GM19452 (cell line): Measurements from ENCODE around the gene KRTAP10-1.
"Not testable (repeated sequence)": the region's sequence is repeated elsewhere in the genome, so short reads cannot be mapped to it uniquely, and the experiment has no call there.

Experiments
- ATAC-seq: cut with Tn5 transposase; IDR thresholded peaks from one replicate; pipeline ENCODE4 v1.9.1; 2021; ENCODE audit not compliant: unreplicated experiment

Gene KRTAP10-1, protein sequence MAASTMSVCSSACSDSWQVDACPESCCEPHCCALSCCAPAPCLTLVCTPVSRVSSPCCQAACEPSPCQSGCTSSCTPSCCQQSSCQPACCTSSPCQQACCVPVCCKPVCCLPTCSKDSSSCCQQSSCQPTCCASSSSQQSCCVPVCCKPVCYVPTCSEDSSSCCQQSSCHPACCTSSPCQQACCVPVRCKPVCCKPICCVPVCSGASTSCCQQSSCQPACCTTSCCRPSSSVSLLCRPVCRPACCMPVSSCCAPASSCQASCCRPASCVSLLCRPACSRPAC

DNA sequence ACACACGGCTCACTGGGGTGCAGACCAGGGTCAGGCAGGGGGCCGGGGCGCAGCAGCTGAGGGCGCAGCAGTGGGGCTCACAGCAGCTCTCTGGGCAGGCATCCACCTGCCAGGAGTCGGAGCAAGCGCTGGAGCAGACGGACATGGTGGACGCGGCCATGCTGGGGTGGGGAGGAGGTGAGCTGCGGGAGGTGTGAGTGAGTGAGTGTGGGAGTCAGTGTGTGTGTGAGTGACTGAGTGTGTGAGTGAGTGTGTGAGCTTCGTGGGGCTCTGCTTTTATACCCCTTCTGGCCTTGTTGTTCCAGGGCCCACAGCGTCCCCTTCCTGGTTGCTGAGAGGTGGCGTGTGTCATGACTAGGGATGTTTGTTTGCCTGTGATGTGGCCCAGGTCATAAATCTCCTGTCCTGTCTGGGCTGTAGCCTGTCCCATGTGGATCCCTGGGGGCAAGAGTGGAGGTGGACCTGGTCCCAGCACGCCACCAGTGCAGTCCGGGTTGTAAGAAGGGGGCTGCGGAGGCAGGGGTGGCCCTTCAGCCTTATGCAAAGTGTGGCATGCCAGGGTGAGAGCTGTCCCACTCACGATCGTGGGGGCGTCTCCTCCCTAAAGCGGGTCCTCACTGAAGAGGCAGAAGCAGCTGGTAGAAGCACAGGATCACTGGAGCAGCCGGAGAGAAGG is at the start of gene KRTAP10-1:
Gene KRTAP10-1, minus strand, starts transcription at position 205 of the 676 bp plus-strand sequence. Its CDS starts 45 bp downstream, at position 160.
- ATAC-seq: no peak

DNA sequence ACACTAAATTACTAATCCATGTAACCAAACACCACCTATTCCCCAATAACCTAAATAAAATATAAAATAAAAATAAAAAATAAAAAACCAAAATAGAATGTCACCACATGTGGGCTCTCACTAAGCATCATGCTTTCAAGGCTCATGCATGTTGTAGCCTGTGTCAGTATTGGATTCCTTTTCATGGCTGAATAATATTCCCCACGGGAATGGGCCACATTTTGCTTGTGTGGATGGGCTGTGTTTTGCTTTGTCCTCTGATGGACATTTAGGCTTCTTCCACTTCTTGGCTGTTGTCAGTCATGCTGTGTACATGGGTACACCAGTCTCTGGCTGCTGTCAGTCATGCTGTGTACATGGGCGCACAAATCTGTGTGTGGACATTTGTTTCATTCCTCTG is 49.1 kb upstream of the KRTAP10-1 start:
- no peak for ATAC-seq

DNA sequence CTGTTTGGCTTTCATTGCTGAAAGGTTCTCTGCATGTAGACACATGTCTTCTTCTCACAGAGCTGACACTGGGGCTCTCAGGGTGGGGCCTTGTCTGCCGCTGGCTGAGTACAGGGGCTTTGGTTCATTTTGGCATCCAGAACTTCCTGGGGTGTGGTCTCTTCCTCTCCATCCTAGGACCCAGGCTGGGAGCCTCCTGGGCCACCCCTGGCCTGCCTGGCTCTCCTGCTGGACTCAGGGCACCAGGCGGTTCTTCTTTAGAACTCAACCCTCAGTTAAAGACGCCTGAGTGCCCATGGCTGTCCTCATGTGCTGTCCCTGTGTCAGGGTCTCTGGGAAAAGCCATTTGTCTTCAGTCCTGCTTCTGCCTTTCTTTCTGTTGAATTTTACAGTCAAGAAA is 45.9 kb upstream of the KRTAP10-1 start:
- ATAC-seq: no peak

DNA sequence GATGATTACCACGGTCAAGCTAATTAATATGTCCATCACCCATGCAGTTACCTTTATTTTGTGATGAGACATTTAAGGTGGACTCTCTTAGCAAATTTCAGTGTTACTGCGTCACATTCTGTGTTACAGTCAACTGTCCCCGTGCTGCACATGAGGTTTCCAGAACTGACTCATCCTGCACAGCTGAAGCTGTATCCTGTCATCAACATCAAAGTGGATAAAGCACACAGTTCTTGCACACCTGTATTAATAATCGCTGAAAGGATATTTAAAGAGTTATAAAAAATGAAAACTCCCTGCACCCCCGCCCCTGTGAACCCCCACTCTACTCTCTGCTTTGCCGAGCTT is 43.8 kb upstream of the KRTAP10-1 start:
- ATAC-seq: no peak

DNA sequence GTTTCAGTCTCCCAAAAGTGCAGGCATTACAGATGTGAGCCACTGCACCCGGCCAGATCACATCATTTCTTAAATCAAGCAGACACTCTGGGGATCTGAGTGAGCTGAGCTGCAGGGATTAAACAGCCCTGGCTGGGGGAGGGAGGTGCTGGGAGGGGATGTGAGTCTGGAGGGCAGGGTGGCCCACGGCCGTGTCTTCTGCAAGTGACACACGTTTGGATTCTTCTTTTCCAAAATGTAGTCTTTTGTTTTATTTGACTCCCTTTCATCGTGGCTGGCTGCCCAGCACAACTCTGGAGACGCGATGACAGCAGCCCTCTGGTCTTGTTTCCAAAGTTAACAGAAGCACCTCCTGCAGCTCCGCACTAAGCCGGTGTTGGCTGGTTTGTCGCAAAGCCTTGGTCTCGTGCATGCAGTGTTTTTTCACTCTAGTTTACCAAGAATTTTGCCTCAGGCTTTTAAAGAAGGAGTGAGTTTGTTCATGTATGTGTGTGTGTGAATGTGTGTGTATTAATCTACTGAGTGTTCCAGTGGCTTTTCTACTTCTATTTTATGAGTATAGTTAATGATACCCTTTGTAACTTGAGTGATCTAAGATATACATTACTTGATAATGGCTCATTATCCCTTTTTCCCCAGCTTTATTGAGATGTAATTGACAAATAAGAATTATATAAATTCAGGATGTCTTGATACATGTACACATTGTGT is 43.2 kb upstream of the KRTAP10-1 start:
- ATAC-seq: no peak

DNA sequence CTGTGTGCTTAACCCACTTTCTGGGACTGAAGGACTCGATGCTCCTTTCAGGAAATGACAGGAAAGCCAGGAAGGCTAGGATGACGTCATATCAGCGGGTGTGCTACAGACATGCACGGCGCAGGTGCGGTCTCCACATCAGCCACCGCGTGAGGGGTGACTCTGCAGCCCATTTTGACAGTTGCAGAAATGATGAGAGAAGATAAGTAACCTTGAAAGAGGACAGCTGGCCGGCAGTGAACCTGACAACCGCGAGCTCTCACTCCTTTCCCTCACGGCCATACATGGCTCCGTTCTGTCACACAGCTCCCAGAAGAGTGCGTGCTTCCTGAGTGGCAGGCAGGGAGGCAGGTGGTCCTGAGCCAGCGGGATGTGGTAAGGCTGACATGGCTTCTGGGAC is 42.1 kb upstream of the KRTAP10-1 start:
- ATAC-seq: no peak

DNA sequence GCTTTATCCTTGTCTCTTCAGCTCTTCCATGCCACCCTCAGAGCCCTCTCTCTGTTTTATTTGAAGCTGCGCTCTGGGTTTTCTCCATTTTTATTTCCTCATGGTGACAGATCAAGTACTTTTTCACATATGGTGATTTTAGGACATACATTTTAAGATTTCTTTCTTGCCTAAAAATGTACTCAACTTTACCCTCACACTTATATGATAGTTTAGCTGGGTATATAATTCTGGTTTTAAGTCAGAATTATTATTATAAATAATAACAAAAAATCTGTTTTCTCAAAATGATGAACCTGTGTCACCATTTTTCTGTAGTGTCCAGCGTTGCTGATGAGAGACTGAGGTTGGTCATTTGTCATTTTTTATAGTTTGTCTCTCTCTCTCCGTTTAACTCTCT is 41.2 kb upstream of the KRTAP10-1 start:
- no peak for ATAC-seq

DNA sequence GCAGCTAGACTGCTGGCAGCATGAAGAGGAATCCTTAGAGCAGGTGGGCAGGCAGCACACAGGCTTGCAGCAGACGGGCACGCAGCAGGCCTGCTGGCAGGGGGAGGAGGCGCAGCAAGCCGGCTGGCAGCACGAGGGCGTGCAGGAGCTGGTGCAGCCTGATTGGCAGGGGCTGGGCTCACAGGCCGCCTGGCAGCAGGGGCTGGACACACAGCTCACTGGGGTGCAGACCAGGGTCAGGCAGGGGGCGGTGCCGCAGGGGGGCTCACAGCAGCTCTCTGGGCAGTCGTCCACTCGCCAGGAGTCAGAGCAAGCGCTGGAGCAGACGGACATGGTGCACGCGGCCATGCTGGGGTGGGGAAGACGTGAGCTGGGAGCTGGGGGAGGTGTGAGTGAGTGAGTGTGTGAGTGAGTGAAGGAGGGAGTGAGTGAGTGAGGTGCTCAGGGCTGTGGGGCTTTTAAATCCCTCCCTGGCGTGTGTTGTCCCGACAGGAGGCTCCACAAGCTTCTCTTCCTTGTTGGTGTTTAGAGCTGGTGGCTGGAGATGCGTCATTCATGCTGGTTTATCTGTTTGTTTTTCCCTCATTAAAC is 40.3 kb upstream of the KRTAP10-1 start, which contains the start of gene KRTAP10-5:
Gene KRTAP10-5, minus strand, starts transcription at position 374 of the 591 bp plus-strand sequence. Its CDS starts 26 bp downstream, at position 348.
- not testable (repeated sequence) for ATAC-seq

DNA sequence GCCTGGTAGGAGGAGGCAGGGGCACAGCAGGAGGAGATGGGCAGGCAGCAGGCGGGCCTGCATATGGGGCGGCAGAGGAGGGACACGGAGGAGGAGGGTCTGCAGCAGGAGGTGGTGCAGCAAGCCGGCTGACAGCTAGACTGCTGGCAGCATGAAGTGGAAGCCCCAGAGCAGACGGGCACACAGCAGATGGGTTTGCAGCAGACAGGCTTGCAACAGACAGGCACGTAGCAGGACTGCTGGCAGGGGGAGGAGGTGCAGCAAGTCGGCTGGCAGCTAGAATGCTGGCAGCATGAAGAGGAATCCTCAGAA is 39.8 kb upstream of the KRTAP10-1 start:
- no peak for ATAC-seq

DNA sequence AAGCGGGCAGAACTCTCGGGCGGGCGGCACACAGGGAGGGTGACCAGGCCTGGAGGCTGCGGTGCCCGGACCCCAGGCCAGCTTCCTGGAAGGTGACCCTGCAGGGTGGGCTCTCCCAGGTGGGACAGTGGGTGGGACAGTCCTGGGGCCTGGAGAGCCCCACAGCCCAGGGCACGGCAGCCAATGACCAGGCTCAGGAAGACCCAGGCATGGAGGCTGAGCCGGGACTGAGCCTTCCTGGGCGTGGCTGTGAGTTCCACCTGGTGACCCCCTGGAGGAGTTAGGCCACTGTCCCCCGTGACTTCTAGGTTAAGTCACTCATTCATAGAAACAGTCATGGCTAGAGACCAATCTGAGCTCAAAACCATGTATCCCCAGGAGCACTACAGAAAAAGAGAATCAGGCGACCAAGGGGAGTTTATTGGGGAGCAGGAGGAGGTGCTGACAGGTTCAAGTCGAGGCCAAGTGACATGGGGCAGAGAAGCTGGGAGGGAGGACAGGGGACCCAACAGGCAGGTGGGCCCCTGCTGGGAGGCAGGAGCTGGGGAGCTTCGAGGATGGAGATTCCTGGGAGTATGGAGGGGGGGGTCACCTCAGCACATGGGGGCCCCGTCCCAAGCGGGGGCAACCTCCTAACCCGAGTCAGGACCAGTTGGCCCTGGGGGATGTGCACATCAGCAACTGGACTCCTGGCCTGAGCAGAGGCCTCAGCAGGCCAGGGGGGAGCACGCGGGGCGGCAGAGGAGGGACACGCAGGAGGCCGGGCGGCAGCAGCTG is 39.2 kb upstream of the KRTAP10-1 start:
- no peak for ATAC-seq

DNA sequence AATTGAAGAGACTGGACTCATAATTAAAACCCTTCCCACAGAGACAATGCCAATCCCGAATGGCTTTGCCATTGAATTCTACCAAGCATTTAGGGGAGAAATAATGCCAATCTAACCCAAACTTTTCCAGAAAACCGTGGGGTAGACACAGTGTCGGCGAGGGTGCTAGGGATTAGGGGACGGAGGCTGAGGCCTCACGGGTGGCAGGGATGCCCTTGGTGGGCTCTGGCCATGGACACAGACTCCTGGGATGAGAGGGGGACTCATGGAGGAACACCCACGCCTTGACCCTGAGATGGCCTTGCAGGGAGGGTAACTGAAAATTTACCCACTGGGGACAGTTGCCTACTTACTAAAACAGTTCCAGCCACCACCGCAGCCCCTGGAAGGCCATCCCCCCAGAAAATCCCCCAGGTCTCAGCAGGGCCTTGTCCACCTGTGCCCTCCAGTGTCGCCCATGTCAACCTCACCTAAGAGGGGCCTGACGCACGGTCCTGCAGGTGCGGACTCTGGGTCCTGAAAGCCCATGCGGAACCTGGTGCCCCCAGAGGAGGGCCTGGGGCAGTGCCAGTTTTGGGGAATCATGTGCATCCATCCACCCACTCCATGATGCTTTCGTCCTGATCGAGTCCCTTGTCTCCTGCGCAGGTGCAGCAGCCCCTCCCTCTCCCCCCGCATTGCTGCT is 38.5 kb upstream of the KRTAP10-1 start:
- no peak for ATAC-seq

DNA sequence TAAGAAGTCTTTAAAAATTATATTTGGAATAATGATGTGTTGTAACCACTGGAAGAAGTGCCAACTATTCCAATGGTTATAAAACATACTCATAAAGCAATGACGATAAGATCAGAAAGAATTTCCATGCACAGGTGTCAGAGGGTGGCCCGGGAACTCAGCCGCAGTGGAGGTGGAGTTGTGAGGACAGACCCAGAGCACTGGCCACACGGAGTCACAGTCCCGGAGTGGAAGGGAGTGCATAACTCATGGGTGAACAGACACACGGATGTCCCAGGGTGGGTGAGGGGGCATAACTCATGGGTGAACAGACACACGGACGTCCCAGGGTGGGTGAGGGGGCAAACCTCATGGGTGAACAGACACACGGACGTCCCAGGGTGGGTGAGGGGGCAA is 36.0 kb upstream of the KRTAP10-1 start:
- ATAC-seq: no peak

DNA sequence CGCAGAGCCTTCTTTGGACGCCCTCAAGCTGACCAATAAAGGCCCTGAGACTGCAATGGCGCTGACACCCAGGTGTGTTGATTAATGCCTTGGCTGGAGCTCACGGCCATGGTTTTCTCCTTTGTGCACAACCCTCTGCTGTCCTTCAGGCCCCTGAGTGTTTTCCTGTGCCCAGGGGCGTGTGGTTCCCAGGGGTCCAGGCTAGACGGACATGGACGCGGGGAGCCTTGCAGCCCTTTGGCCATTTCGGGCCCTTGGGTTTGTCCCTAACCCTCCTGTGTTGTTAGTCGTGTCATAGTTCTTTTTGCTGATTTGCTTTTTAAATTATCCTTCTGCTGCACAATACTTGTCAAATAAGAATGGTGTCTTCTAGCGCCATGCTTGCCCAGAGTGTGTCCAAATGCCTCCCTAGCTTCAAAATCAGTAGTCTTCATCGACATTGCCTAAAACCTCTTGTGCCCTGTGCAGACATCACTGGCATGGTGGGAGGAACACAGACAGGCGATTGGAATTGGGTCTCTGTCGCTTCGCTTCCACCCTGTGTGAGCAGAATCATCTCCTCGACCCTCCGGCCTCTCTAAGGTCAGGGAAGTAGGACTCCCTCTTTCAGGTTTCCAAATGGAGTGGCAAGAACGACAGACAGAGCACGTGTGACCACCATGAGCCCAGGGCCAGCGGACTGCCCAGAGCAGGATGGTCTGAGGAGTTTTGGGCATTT is 35.5 kb upstream of the KRTAP10-1 start:
- no peak for ATAC-seq

DNA sequence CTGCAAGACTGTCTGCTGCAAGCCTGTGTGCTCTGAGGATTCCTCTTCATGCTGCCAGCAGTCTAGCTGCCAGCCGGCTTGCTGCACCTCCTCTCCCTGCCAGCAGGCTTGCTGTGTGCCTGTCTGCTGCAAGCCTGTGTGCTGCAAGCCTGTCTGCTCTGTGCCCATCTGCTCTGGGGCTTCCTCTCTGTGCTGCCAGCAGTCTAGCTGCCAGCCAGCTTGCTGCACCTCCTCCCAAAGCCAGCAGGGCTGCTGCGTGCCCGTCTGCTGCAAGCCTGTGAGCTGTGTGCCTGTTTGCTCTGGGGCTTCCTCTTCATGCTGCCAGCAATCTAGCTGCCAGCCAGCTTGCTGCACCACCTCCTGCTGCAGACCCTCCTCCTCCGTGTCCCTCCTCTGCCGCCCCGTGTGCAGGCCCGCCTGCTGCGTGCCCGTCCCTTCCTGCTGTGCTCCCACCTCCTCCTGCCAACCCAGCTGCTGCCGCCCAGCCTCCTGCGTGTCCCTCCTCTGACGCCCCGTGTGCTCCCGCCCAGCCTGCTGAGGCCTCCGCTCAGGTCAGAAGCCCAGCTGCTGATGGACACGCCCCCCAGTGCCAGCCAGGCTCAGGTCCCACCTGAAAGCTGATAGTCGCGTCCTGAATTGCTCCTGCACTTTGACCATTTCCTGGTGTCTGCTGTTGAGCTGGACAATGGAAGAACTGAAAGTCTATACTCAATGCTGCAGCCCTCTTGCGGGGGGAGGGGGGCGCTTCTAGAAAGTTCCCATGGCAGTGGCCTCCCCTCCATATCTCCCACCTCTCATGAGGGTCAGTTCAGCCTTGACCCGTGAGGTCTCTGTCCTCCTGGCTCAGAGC is 34.7 kb upstream of the KRTAP10-1 start:
- no peak for ATAC-seq

DNA sequence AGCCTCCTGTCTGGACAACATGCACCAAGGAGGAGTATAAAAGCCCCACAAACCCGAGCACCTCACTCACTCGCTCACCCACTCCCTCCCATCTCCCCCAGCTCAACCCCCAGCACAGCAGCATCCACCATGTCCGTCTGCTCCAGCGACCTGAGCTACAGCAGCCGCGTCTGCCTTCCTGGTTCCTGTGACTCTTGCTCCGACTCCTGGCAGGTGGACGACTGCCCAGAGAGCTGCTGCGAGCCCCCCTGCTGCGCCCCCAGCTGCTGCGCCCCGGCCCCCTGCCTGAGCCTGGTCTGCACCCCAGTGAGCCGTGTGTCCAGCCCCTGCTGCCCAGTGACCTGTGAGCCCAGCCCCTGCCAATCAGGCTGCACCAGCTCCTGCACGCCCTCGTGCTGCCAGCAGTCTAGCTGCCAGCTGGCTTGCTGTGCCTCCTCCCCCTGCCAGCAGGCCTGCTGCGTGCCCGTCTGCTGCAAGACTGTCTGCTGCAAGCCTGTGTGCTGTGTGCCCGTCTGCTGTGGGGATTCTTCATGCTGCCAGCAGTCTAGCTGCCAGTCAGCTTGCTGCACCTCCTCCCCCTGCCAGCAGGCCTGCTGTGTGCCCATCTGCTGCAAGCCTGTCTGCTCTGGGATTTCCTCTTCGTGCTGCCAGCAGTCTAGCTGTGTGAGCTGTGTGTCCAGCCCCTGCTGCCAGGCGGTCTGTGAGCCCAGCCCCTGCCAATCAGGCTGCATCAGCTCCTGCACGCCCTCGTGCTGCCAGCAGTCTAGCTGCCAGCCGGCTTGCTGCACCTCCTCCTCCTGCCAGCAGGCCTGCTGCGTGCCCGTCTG is 33.8 kb upstream of the KRTAP10-1 start, which contains the start of gene KRTAP10-4:
Gene KRTAP10-4, plus strand, starts transcription at position 100 of the 827 bp plus-strand sequence. Its CDS starts 30 bp downstream, at position 130.
- not testable (repeated sequence) for ATAC-seq

DNA sequence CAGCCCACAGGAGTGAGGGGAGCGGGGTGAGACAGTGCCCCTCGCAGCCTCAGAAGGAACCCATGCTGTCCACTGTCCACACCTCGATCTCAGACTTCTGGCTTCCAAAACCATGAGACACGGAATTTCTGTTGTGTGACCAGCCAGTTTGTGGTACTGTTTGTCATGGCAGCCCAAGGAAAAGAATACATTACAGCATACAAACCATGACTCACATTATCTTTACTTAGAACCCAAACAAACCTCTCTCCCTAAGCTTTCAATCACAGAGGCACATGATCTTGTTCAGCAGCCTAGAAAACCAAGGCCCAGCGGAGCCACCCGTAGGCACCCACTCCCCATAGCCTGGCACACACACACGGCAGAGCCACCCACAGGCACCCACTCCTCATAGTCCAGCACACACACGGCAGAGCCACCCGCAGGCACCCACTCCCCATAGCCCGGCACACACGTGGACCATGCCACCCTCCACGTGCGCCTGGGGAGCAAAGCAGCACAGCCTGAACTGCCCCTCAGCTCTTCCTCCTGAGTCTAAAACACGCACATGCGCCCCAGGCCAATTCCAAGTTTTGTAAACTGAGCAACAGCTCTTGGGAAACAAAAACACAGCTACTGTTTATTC is 33.1 kb upstream of the KRTAP10-1 start:
- ATAC-seq: no peak
